B cell (primary cell): Measurements from ENCODE around the gene ATG4B. TPM values are rescaled to one million over a fixed set of nuclear protein-coding genes. Genes with fewer than 3 reads are reported as not detected.
"Not testable (repeated sequence)": the region's sequence is repeated elsewhere in the genome, so short reads cannot be mapped to it uniquely, and the experiment has no call there.

Experiments used
- ATAC-seq: fragments of 200-7000 bp; cut with Tn5 transposase; one replicate; pipeline ENCODE4 v1.10.0; 2021; ENCODE audit warnings: low read depth, mild to moderate bottlenecking, moderate number of reproducible peaks, moderate library complexity
- CTCF ChIA-PET: fragments of 350-600 bp; sonication (Branson Sonifier 250); formaldehyde crosslinking; loops from one replicate; lab custom pipeline; 2021; ENCODE audit warnings: antibody characterized with exemption, inconsistent platforms; lab: Charles Lee
- POLR2A ChIA-PET: fragments of 350-600 bp; sonication (Branson Sonifier 250); formaldehyde crosslinking; loops from one replicate; lab custom pipeline; 2021; ENCODE audit warnings: antibody characterized with exemption; lab: Charles Lee
- DNase-seq: peaks from one replicate; pipeline ENCODE4 v3.0.0; 2013
- H2AFZ ChIP-seq: 2 replicates; pipeline ENCODE4 v1.6.1; 2012; ENCODE audit warnings: mild to moderate bottlenecking, low read depth, low read length; ENCODE audit not compliant: insufficient read depth, poor library complexity, severe bottlenecking
- H3K27ac ChIP-seq, 2 donors: 1 replicate in 1 of 2; 2 replicates in 1 of 2; pipeline ENCODE4 v1.5.1; 2012 to 2013; ENCODE audit warnings: low read length in 2 of 2, mild to moderate bottlenecking in 2 of 2, moderate library complexity in 1 of 2
- H3K27me3 ChIP-seq, 4 experiments: fragments of 200-600 bp in 1 of 4; sonication (generic) in 1 of 4; replicated peaks in 1 of 4; 1 replicate in 2 of 4; 2 replicates in 2 of 4; pipeline versions ENCODE4 v1.6.1 to v1.7.0; 2013 to 2016; ENCODE audit warnings: low read length in 3 of 4, mild to moderate bottlenecking in 2 of 4, mixed read lengths in 1 of 4, moderate library complexity in 1 of 4; ENCODE audit not compliant: insufficient read depth in 4 of 4, control insufficient read depth in 3 of 4; ENCODE audit errors: control extremely low read depth in 1 of 4
- H3K36me3 ChIP-seq, 2 experiments: replicated peaks in 1 of 2; 1 replicate in 1 of 2; 2 replicates in 1 of 2; pipeline versions ENCODE4 v1.6.1 to v1.7.1; 2013; ENCODE audit warnings: low read length in 1 of 2; ENCODE audit not compliant: insufficient read depth in 2 of 2, control insufficient read depth in 1 of 2; ENCODE audit errors: control extremely low read depth in 1 of 2, extremely low read depth in 1 of 2
- H3K4me1 ChIP-seq, 2 donors: fragments of 200-600 bp in 1 of 2; sonication (generic) in 1 of 2; 1 replicate in 1 of 2; 2 replicates in 1 of 2; pipeline versions ENCODE4 v1.5.1 to v1.6.1; 2013 to 2017; ENCODE audit warnings: low read length in 2 of 2; ENCODE audit not compliant: control insufficient read depth in 2 of 2, insufficient read depth in 2 of 2
- H3K4me2 ChIP-seq: replicated peaks from 2 replicates; pipeline ENCODE3; 2012; ENCODE audit warnings: mild to moderate bottlenecking, low read depth, low read length; ENCODE audit not compliant: poor library complexity, severe bottlenecking
- H3K4me3 ChIP-seq, 5 experiments: fragments of 200-600 bp in 1 of 5; sonication (generic) in 1 of 5; 1 replicate in 3 of 5; 2 replicates in 2 of 5; pipeline versions ENCODE4 v1.5.1 to v1.7.0; 2011 to 2016; ENCODE audit warnings: low read length in 4 of 5, mild to moderate bottlenecking in 4 of 5, low read depth in 2 of 5, control low read depth in 1 of 5, moderate library complexity in 1 of 5; ENCODE audit not compliant: insufficient read depth in 1 of 5; ENCODE audit errors: control extremely low read depth in 1 of 5, extremely low read depth in 1 of 5
- H3K79me2 ChIP-seq: fragments of 200-600 bp; sonication (generic); one replicate; pipeline ENCODE4 v1.6.0; 2016; ENCODE audit warnings: low read length; ENCODE audit not compliant: control insufficient read depth, insufficient read depth
- H3K9ac ChIP-seq: fragments of 200-600 bp; sonication (generic); 2 replicates; pipeline ENCODE4 v1.6.1; 2017; ENCODE audit warnings: mild to moderate bottlenecking, low read length, moderate library complexity
- H3K9me3 ChIP-seq, 3 donors: one replicate each; pipeline versions ENCODE4 v1.6.1 to v1.7.1; 2013; ENCODE audit warnings: low read length in 2 of 3; ENCODE audit not compliant: control insufficient read depth in 2 of 3, insufficient read depth in 1 of 3; ENCODE audit errors: control extremely low read depth in 1 of 3
- H4K20me1 ChIP-seq: 2 replicates; pipeline ENCODE4 v1.6.0; 2012; ENCODE audit warnings: mild to moderate bottlenecking, low read length; ENCODE audit not compliant: insufficient read depth, control insufficient read depth, poor library complexity, severe bottlenecking
- H3K27ac Mint-ChIP-seq: one replicate; pipeline ENCODE4 v1.8.0; 2021; ENCODE audit warnings: mixed read lengths
- H3K27me3 Mint-ChIP-seq: one replicate; pipeline ENCODE4 v1.8.0; 2021; ENCODE audit warnings: mixed read lengths
- H3K4me1 Mint-ChIP-seq: one replicate; pipeline ENCODE4 v1.8.0; 2021; ENCODE audit warnings: mixed read lengths
- H3K4me3 Mint-ChIP-seq: one replicate; pipeline ENCODE4 v1.8.0; 2021; ENCODE audit warnings: mixed read lengths
- H3K9me3 Mint-ChIP-seq: one replicate; pipeline ENCODE4 v1.8.0; 2022; ENCODE audit warnings: mixed read lengths; ENCODE audit not compliant: insufficient read depth
- CTCF ChIP-seq: fragments of 200-600 bp; IDR thresholded peaks from one replicate; pipeline ENCODE4 v1.8.0; 2022; ENCODE audit warnings: antibody characterized with exemption, mild to moderate bottlenecking
- EZH2 ChIP-seq: IDR thresholded peaks from 2 replicates; pipeline ENCODE4 v1.6.1; 2012; ENCODE audit warnings: borderline replicate concordance, low read depth, mild to moderate bottlenecking, moderate library complexity, low read length; ENCODE audit not compliant: insufficient read depth, poor library complexity, severe bottlenecking
- WGBS: methylation state at CpG from one replicate; pipeline ENCODE4 v1.1.5; 2013; ENCODE audit warnings: missing lambda C conversion rate; ENCODE audit not compliant: insufficient coverage; 5-methylcytosine and 5-hydroxymethylcytosine counted together
- intact Hi-C: fragments of 100-400 bp; cut with micrococcal nuclease; formaldehyde crosslinking; loops from one replicate; pipeline ENCODE4 v1.10.0; 2022
- polyA minus RNA-seq: library from RNA; depleted of rRNA, polyadenylated mRNA; stranded (reverse); fragments of >200 nt; gene quantifications from 2 replicates; pipeline ENCODE4 v1.2.3, GENCODE V29; 2012
- polyA plus RNA-seq: library from polyadenylated mRNA; depleted of rRNA; stranded (reverse); fragments of >200 nt; gene quantifications from 2 replicates; pipeline ENCODE4 v1.2.3, GENCODE V29; 2012
- total RNA-seq, 2 donors: library from RNA; stranded (reverse); fragments of 120-200 nt in 1 of 2; gene quantifications; 1 replicate in 1 of 2; 2 replicates in 1 of 2; pipeline versions ENCODE4 v1.2.3 to v1.2.4, GENCODE V29; 2013 to 2022

Gene ATG4B
- total RNA-seq (130 and 145 TPM in 2 replicates), polyA plus RNA-seq (130 and 161 TPM in 2 replicates), polyA minus RNA-seq (42.1 and 126 TPM in 2 replicates)
- 40.7 TPM for total RNA-seq (2013)

- H3K27ac Mint-ChIP-seq = peak within 1 kb of the TSS; percentile 96
- ChIA-PET POLR2A (interaction anchor here (1.6 to 2.4 kb wide), 3 partner anchors 49 to 96 kb away, joined by 6 to 12 read pairs (median 9); partner anchors contain the start of genes D2HGDH, DTYMK and ING5), CTCF (interaction anchor here (0.9 to 1.7 kb wide), 4 partner anchors 20 to 323 kb away, joined by 3 to 5 read pairs (median 4); partner anchors contain the start of gene ING5)
- H3K4me1 Mint-ChIP-seq = peaks cover 45% of the 10 kb centered on the region
- DNase-seq (peak; percentile 93), ATAC-seq (peak; percentile 71)
- Histone ChIP-seq H3K4me2 (peak within 1 kb of the TSS; percentile 98), H3K9ac (peak within 1 kb of the TSS; percentile 95), H3K36me3 (peaks cover 0 to 26% of the 10 kb centered on the region in 2 experiments), H3K9me3 (peaks cover 0 to 8% (median 0%) of the 10 kb centered on the region in 3 donors), H3K4me1 (peaks cover 19 to 24% of the 10 kb centered on the region in 2 donors), H3K27me3 (no peaks in the 10 kb centered on the region), H3K27ac (peak within 1 kb of the TSS; percentile 90 to 95), H3K4me3 (peak within 1 kb of the TSS; percentile 76 to 97 (median 95)), H2AFZ (peak within 1 kb of the TSS; percentile 100), H4K20me1 (peaks cover 49% of the 10 kb centered on the region), H3K79me2 (peaks cover 82% of the 10 kb centered on the region)
- H3K4me3 Mint-ChIP-seq = peak within 1 kb of the TSS; percentile 84
- no peaks in the 10 kb centered on the region for H3K9me3 Mint-ChIP-seq
- no peak for TF ChIP-seq CTCF
- no peak for TF ChIP-seq EZH2
- no peaks in the 10 kb centered on the region for H3K27me3 Mint-ChIP-seq
- intact Hi-C loops = loop anchor here (1.0 to 10.0 kb wide), 9 partner anchors 20 to 1076 kb away; partner anchors contain the start of genes DTYMK, DUSP28, HDLBP and SEPTIN2
- WGBS = under 1% methylated on average over 123 of the region's 123 CpGs
Measured at GRCh38 chr2:241637018-241637794, at the start of gene ATG4B, which contains the start of gene THAP4. Gene ATG4B, plus strand, starts transcription at chr2:241637693. Its CDS starts 22 bp downstream, at chr2:241637715. Gene THAP4, minus strand, starts transcription at chr2:241637158. Its CDS starts 141 bp downstream, at chr2:241637017.

GRCh38 chr2:241589863-241590262 lies 47.6 kb upstream of the ATG4B start:
- 98% methylated on average over 17 of the region's 17 CpGs for WGBS
- CTCF ChIA-PET = interaction anchor here (0.7 to 1.0 kb wide), 2 partner anchors 8 to 25 kb away, joined by 3 to 4 read pairs; no protein-coding TSS in a partner anchor
- H3K27ac ChIP-seq, H2AFZ ChIP-seq, H3K27ac Mint-ChIP-seq, H3K27me3 Mint-ChIP-seq, ATAC-seq, POLR2A ChIA-PET, H3K9ac ChIP-seq, H3K4me3 Mint-ChIP-seq, intact Hi-C loops, H3K9me3 Mint-ChIP-seq, H4K20me1 ChIP-seq, H3K4me1 Mint-ChIP-seq, H3K79me2 ChIP-seq, H3K4me3 ChIP-seq, DNase-seq, H3K4me1 ChIP-seq, H3K27me3 ChIP-seq, H3K4me2 ChIP-seq: not testable (repeated sequence)
- Histone ChIP-seq H3K36me3 (peaks cover 0 to 22% of the 10 kb centered on the region in 2 experiments), H3K9me3 (peaks cover 3 to 28% (median 22%) of the 10 kb centered on the region in 3 donors)

DNA sequence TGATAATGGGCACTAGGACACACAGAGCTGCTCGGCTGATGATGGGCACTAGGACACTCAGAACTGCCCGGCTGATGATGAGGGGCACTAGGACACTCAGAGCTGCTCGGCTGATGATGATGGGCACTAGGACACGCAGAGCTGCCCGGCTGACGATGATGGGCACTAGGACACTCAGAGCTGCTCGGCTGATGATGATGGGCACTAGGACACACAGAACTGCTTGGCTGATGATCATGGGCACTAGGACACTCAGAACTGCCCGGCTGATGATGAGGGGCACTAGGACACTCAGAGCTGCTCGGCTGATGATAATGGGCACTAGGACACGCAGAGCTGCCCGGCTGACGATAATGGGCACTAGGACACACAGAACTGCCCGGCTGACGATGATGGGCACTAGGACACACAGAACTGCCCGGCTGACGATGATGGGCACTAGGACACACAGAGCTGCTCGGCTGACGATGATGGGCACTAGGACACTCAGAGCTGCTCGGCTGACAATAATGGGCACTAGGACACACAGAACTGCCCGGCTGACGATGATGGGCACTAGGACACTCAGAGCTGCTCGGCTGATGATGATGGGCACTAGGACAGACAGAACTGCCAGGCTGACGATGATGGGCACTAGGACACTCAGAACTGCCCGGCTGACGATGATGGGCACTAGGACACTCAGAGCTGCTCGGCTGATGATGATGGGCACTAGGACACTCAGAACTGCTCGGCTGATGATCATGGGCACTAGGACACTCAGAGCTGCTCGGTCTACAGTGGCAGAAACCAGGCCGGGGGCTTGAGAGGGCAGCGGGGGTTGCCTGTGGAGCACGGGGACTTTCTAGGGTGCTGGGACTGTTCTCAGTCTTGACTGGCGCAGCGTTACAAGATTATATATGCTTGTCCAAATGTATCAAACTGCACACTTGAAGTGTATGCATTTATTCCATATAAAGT lies 46.7 kb upstream of the ATG4B start:
- CTCF ChIA-PET = interaction anchor here (0.7 kb wide), 1 partner anchor 9 kb away, joined by 4 read pairs; no protein-coding TSS in a partner anchor

More for the DNA sequence above, 46.7 kb upstream of the ATG4B start:
- 95% methylated on average over 29 of the region's 33 CpGs for WGBS
- H3K27ac Mint-ChIP-seq, ATAC-seq, H3K4me3 ChIP-seq, H3K79me2 ChIP-seq, H3K27ac ChIP-seq, H4K20me1 ChIP-seq, H3K27me3 Mint-ChIP-seq, H3K27me3 ChIP-seq, H3K4me1 Mint-ChIP-seq, H3K4me2 ChIP-seq, H2AFZ ChIP-seq, H3K4me1 ChIP-seq, H3K9me3 Mint-ChIP-seq, H3K4me3 Mint-ChIP-seq, DNase-seq, H3K9ac ChIP-seq, POLR2A ChIA-PET, intact Hi-C loops: not testable (repeated sequence)
- Histone ChIP-seq H3K9me3 (peaks cover 3 to 19% (median 16%) of the 10 kb centered on the region in 3 donors), H3K36me3 (peaks cover 0 to 14% of the 10 kb centered on the region in 2 experiments)
